HEK293T (cell line): ENCODE measurements around the gene KIF16B.

Source experiments
- ARNT ChIP-seq: fragments of 450-650 bp; IDR thresholded peaks from 2 replicates; pipeline ENCODE4 v1.6.1; 2017; ENCODE audit warnings: mild to moderate bottlenecking
- BHLHE40 ChIP-seq: fragments of 450-650 bp; IDR thresholded peaks from 2 replicates; pipeline ENCODE4 v1.6.1; 2016; ENCODE audit warnings: mild to moderate bottlenecking, moderate library complexity, borderline replicate concordance
- CTBP1 ChIP-seq: fragments of 450-650 bp; IDR thresholded peaks from 2 replicates; pipeline ENCODE4 v1.6.1; 2016; ENCODE audit warnings: borderline replicate concordance
- ELF4 ChIP-seq: fragments of 450-650 bp; IDR thresholded peaks from 2 replicates; pipeline ENCODE4 v1.6.1; 2017; ENCODE audit warnings: antibody characterized with exemption
- FOXA1 ChIP-seq: fragments of 450-650 bp; IDR thresholded peaks from 2 replicates; pipeline ENCODE4 v1.6.1; 2016; ENCODE audit warnings: mild to moderate bottlenecking
- FOXK2 ChIP-seq: fragments of 450-650 bp; IDR thresholded peaks from 2 replicates; pipeline ENCODE4 v1.6.1; 2016; ENCODE audit warnings: mild to moderate bottlenecking
- HDGF ChIP-seq: fragments of 450-650 bp; IDR thresholded peaks from 2 replicates; pipeline ENCODE4 v1.6.1; 2017; ENCODE audit warnings: antibody characterized with exemption, borderline replicate concordance
- L3MBTL2 ChIP-seq: fragments of 450-650 bp; conservative IDR thresholded peaks from 2 replicates; pipeline ENCODE4 v1.6.1; 2016; ENCODE audit warnings: mild to moderate bottlenecking
- NFRKB ChIP-seq: fragments of 450-650 bp; IDR thresholded peaks from 2 replicates; pipeline ENCODE4 v1.6.1; 2016; ENCODE audit warnings: mild to moderate bottlenecking, moderate library complexity
- SP1 ChIP-seq: fragments of 450-650 bp; IDR thresholded peaks from 2 replicates; pipeline ENCODE4 v1.6.1; 2017
- SUZ12 ChIP-seq: fragments of 450-650 bp; IDR thresholded peaks from 2 replicates; pipeline ENCODE4 v1.6.1; 2016; ENCODE audit warnings: mild to moderate bottlenecking
- TARDBP ChIP-seq: fragments of 450-650 bp; IDR thresholded peaks from 2 replicates; pipeline ENCODE4 v1.6.1; 2016
- ZNF384 ChIP-seq: fragments of 450-650 bp; IDR thresholded peaks from 2 replicates; pipeline ENCODE4 v1.6.1; 2016

- TF ChIP-seq TARDBP (no peak), HDGF (no peak), SUZ12 (no peak), NFRKB (no peak), L3MBTL2 (no peak), ARNT (no peak), ELF4 (no peak), FOXK2 (no peak), FOXA1 (no peak), BHLHE40 (no peak), ZNF384 (no peak), SP1 (no peak), CTBP1 (no peak)
Measured at GRCh38 chr20:16595376-16595775, 22.1 kb upstream of the KIF16B start.
